Keratinocyte (primary cell): ENCODE measurements around the gene FAM184B. TPM values are rescaled to one million over a fixed set of nuclear protein-coding genes. Genes with fewer than 3 reads are reported as not detected.

Source experiments
- DNase-seq: peaks from one replicate; pipeline ENCODE4 v3.0.0-alpha.2; 2011; ENCODE audit warnings: low read depth, missing footprints, low spot score
- FAIRE-seq: peaks from 2 replicates; lab custom pipeline; 2011; peaks lifted over from hg19 to GRCh38; lab: Jason Lieb, UNC
- H2AFZ ChIP-seq: 2 replicates; pipeline ENCODE4 v1.6.0; 2012; ENCODE audit warnings: low read length, control low read depth, inconsistent platforms; ENCODE audit not compliant: control insufficient read depth
- H3K27ac ChIP-seq: 2 replicates; pipeline ENCODE4 v1.5.1; 2011; ENCODE audit warnings: low read length; ENCODE audit not compliant: control insufficient read depth, insufficient read depth
- H3K27me3 ChIP-seq: 3 replicates; pipeline ENCODE4 v1.6.0; 2011; ENCODE audit warnings: low read length; ENCODE audit not compliant: control insufficient read depth, insufficient read depth; ENCODE audit errors: extremely low read depth
- H3K36me3 ChIP-seq, 2 experiments: 2 replicates in 1 of 2; 3 replicates in 1 of 2; pipeline ENCODE4 v1.5.1; 2011; ENCODE audit warnings: low read length in 2 of 2, mild to moderate bottlenecking in 1 of 2; ENCODE audit not compliant: control insufficient read depth in 2 of 2, insufficient read depth in 2 of 2; ENCODE audit errors: extremely low read depth in 1 of 2
- H3K4me1 ChIP-seq: 3 replicates; pipeline ENCODE4 v1.5.1; 2011; ENCODE audit warnings: low read length; ENCODE audit not compliant: control insufficient read depth, insufficient read depth; ENCODE audit errors: extremely low read depth
- H3K4me2 ChIP-seq: 3 replicates; pipeline ENCODE4 v1.6.0; 2011; ENCODE audit warnings: low read depth, low read length; ENCODE audit not compliant: control insufficient read depth, insufficient read depth; ENCODE audit errors: extremely low read depth
- H3K4me3 ChIP-seq, 3 experiments: fragments of 200-600 bp in 1 of 3; sonication (generic) in 1 of 3; 2 replicates in 2 of 3; 3 replicates in 1 of 3; pipeline ENCODE4 v1.5.1; 2011 to 2016; ENCODE audit warnings: low read length in 3 of 3, mild to moderate bottlenecking in 3 of 3, control low read depth in 2 of 3, inconsistent platforms in 1 of 3, low read depth in 1 of 3, mixed read lengths in 1 of 3, mixed run types in 1 of 3, moderate library complexity in 1 of 3; ENCODE audit not compliant: control insufficient read depth in 2 of 3, insufficient read depth in 2 of 3; ENCODE audit errors: extremely low read depth in 1 of 3
- H3K79me2 ChIP-seq: 2 replicates; pipeline ENCODE4 v1.6.0; 2012; ENCODE audit warnings: low read length; ENCODE audit not compliant: control insufficient read depth, insufficient read depth
- H3K9ac ChIP-seq: 3 replicates; pipeline ENCODE4 v1.6.0; 2011; ENCODE audit warnings: low read length; ENCODE audit not compliant: control insufficient read depth, insufficient read depth; ENCODE audit errors: extremely low read depth
- H3K9me1 ChIP-seq: 3 replicates; pipeline ENCODE4 v1.6.0; 2011; ENCODE audit warnings: low read length; ENCODE audit not compliant: control insufficient read depth, insufficient read depth; ENCODE audit errors: extremely low read depth
- H3K9me3 ChIP-seq: 2 replicates; pipeline ENCODE4 v1.5.1; 2012; ENCODE audit warnings: low read depth, low read length; ENCODE audit not compliant: control insufficient read depth
- H4K20me1 ChIP-seq: 3 replicates; pipeline ENCODE4 v1.6.0; 2011; ENCODE audit warnings: low read length; ENCODE audit not compliant: control insufficient read depth, insufficient read depth; ENCODE audit errors: extremely low read depth
- EZH2 ChIP-seq: IDR thresholded peaks from one replicate; pipeline ENCODE4 v1.6.1; 2012; ENCODE audit warnings: inconsistent platforms, mild to moderate bottlenecking, low read length, moderate library complexity
- dilution Hi-C: fragments of 300-500 bp; cut with MboI; formaldehyde crosslinking; loops from one replicate; pipeline ENCODE4 v1.7.0; 2020; ENCODE audit warnings: low sequenced_read_pairs; ENCODE audit not compliant: extremely low pct_ligation_motif_present
- polyA plus RNA-seq, 5 experiments: library from polyadenylated mRNA; depleted of rRNA in 3 of 5; stranded (reverse) in 3 of 5; stranded (forward) in 1 of 5; unstranded in 1 of 5; fragments of >200 nt; gene quantifications; 1 replicate in 1 of 5; 2 replicates in 3 of 5; 3 replicates in 1 of 5; pipeline versions ENCODE4 v1.2.1 to v1.2.3, GENCODE V29; 2011 to 2012; ENCODE audit warnings: missing spikeins in 2 of 5, low read depth in 1 of 5, low replicate concordance in 1 of 5
- TF ChIP-seq, protein P1 (sequence below), 3 experiments: IDR thresholded peaks in 1 of 3; conservative IDR thresholded peaks in 1 of 3; optimal IDR thresholded peaks in 1 of 3; 2 replicates in 2 of 3; 3 replicates in 1 of 3; pipeline versions ENCODE3 to v1.5.1; 2011; ENCODE audit warnings: low read length in 3 of 3, mild to moderate bottlenecking in 3 of 3, moderate library complexity in 2 of 3, control low read depth in 1 of 3, inconsistent platforms in 1 of 3; ENCODE audit not compliant: insufficient read depth in 2 of 3; ENCODE audit errors: extremely low read depth in 1 of 3

Gene FAM184B
- polyA plus RNA-seq, 1 donor (not counting 4 experiments of a cell fraction or from before 2014, with no cell fraction given) = 0.01 TPM

DNA sequence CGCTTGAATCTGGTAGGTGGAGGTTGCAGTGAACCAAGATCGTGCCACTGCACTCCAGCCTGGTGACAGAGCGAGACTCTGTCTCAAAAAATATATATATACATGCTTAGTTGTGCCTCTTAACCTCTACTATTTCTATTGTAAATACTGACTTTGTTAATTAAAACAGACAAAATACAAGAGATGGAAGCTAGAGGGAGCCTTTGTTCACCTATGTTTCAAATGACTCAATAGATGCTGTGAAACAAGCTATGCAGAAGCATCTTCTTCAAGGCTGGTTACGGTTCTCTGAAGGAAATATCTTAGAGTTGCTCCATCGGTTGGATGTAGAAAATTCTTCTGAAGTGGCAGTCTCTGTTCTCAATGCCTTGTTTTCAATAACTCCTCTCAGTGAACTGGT lies 35.6 kb upstream of the FAM184B start:
- no peaks in the 10 kb centered on the region for H4K20me1 ChIP-seq
- no peak overlapping the region for H3K4me2 ChIP-seq
- no peaks in the 10 kb centered on the region for H3K9me1 ChIP-seq
- H3K27me3 ChIP-seq = no peaks in the 10 kb centered on the region
- no peak for TF ChIP-seq EZH2
- TF ChIP-seq, protein P1, sequence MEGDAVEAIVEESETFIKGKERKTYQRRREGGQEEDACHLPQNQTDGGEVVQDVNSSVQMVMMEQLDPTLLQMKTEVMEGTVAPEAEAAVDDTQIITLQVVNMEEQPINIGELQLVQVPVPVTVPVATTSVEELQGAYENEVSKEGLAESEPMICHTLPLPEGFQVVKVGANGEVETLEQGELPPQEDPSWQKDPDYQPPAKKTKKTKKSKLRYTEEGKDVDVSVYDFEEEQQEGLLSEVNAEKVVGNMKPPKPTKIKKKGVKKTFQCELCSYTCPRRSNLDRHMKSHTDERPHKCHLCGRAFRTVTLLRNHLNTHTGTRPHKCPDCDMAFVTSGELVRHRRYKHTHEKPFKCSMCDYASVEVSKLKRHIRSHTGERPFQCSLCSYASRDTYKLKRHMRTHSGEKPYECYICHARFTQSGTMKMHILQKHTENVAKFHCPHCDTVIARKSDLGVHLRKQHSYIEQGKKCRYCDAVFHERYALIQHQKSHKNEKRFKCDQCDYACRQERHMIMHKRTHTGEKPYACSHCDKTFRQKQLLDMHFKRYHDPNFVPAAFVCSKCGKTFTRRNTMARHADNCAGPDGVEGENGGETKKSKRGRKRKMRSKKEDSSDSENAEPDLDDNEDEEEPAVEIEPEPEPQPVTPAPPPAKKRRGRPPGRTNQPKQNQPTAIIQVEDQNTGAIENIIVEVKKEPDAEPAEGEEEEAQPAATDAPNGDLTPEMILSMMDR (optimal IDR thresholded peaks at IDR 0.05 in 1 of 3, IDR thresholded peaks at IDR 0.05 in 1 of 3, conservative IDR thresholded peaks at IDR 0.05 in 1 of 3; ENCODE audit: extremely low read depth in 1 of 3, insufficient read depth in 2 of 3, low read length in 3 of 3) = peak in 2 of 3 experiments; percentile 37 to 41
- dilution Hi-C loops = no loop called here
- H2AFZ ChIP-seq = peak overlapping the region; percentile 22
- H3K27ac ChIP-seq = no peak overlapping the region
- no peak overlapping the region for H3K9ac ChIP-seq
- H3K4me3 ChIP-seq = no peak overlapping the region
- H3K79me2 ChIP-seq = peaks cover 45% of the 10 kb centered on the region
- H3K9me3 ChIP-seq = no peaks in the 10 kb centered on the region
- H3K4me1 ChIP-seq = peaks cover 3% of the 10 kb centered on the region
- no peaks in the 10 kb centered on the region for H3K36me3 ChIP-seq
- DNase-seq = no peak
- FAIRE-seq = peak; percentile 51

DNA sequence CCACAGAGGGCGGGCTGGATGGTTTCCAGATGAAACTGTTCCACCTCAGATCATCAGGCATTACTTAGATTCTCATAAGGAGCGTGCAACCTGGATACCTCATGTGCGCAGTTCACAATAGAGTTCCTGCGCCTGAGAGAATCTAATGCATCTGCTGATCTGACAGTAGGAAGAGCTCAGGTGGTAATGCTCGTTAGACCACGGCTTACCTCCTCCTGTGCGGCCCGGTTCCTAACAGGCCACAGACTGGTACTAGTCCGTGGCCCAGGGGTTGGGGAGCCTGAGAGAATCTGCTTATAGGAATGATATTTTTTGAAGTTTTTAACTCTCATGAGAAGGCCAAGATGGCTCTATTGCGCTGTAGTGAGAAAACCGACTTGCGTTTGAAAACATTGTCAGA lies 34.7 kb upstream of the FAM184B start:
- Histone ChIP-seq H3K9ac (no peak overlapping the region), H3K27me3 (no peaks in the 10 kb centered on the region), H3K9me3 (no peaks in the 10 kb centered on the region), H3K4me2 (no peak overlapping the region), H3K9me1 (no peaks in the 10 kb centered on the region), H4K20me1 (no peaks in the 10 kb centered on the region), H3K79me2 (peaks cover 54% of the 10 kb centered on the region), H3K4me3 (no peak overlapping the region), H3K36me3 (no peaks in the 10 kb centered on the region), H3K4me1 (peaks cover 3% of the 10 kb centered on the region), H2AFZ (peak overlapping the region; percentile 26), H3K27ac (no peak overlapping the region)
- TF ChIP-seq, protein P1 (optimal IDR thresholded peaks at IDR 0.05 in 1 of 3, IDR thresholded peaks at IDR 0.05 in 1 of 3, conservative IDR thresholded peaks at IDR 0.05 in 1 of 3; ENCODE audit: extremely low read depth in 1 of 3, insufficient read depth in 2 of 3, low read length in 3 of 3) = no peak
- TF ChIP-seq EZH2 = no peak
- no peak for FAIRE-seq
- dilution Hi-C loops = no loop called here
- DNase-seq = no peak
